ENCODE results near the gene MAPK11. TPM values are rescaled to one million over a fixed set of nuclear protein-coding genes. Genes with fewer than 3 reads are reported as not detected.

MAPK11 gene
- total RNA-seq, 2 donors from 2014 or later = 11.4 to 14.1 TPM

DNA sequence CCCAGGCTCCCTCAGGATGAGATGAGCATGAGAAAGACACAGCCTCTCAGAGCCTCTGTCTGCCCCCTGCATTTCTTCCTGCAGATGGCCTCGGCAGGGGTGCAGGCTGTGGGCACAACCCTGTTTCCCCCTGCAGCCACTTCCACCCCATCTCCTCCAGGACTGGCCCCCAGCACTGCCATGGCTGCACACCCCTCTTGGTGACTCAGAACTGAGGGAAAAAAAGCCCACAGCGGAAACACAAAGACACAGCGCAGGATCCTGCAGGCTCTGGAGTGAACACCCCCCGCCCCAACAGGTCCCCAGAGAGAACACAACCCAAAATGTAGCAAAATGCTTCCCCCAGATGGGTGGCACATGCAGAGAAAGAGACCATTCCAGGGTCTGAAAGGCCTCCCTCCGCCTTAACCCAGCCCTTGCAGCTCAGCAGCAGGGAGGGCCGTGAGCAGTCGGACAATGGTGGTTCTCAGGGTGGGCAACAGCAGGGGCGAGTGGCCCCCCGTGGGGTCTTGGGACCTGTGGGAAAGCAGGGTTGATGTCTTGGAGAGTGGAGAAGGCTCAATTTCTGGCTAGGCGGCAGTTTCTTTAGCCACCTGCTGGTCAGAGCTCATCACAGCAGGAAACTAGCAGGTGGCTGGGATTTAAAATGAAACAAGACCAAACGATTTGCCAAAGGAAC, 33.3 kb downstream of the MAPK11 start:
- H3K4me3 ChIP-seq = no peak overlapping the region
- WGBS = 69% methylated on average over 11 of the region's 11 CpGs
- peaks cover 4% of the 10 kb centered on the region for H3K4me1 ChIP-seq (replicated peaks)
- no peak overlapping the region for H3K27ac ChIP-seq
- H3K36me3 ChIP-seq = peaks cover 0 to 3% of the 10 kb centered on the region in 2 donors
- no peaks in the 10 kb centered on the region for H3K9me3 ChIP-seq
- no peak for DNase-seq (ENCODE audit: low spot score)
- no peak for TF ChIP-seq POLR2AphosphoS5 (IDR thresholded peaks at IDR 0.05)
- TF ChIP-seq, protein P1, sequence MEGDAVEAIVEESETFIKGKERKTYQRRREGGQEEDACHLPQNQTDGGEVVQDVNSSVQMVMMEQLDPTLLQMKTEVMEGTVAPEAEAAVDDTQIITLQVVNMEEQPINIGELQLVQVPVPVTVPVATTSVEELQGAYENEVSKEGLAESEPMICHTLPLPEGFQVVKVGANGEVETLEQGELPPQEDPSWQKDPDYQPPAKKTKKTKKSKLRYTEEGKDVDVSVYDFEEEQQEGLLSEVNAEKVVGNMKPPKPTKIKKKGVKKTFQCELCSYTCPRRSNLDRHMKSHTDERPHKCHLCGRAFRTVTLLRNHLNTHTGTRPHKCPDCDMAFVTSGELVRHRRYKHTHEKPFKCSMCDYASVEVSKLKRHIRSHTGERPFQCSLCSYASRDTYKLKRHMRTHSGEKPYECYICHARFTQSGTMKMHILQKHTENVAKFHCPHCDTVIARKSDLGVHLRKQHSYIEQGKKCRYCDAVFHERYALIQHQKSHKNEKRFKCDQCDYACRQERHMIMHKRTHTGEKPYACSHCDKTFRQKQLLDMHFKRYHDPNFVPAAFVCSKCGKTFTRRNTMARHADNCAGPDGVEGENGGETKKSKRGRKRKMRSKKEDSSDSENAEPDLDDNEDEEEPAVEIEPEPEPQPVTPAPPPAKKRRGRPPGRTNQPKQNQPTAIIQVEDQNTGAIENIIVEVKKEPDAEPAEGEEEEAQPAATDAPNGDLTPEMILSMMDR (IDR thresholded peaks at IDR 0.05) = peak in 1 of 4 experiments; percentile 27
- no peak for TF ChIP-seq POLR2A (IDR thresholded peaks at IDR 0.05)
- no peaks in the 10 kb centered on the region for H3K27me3 ChIP-seq (replicated peaks; ENCODE audit: insufficient read depth)
- intact Hi-C loops (cut with DNase I) = no loop called here

DNA sequence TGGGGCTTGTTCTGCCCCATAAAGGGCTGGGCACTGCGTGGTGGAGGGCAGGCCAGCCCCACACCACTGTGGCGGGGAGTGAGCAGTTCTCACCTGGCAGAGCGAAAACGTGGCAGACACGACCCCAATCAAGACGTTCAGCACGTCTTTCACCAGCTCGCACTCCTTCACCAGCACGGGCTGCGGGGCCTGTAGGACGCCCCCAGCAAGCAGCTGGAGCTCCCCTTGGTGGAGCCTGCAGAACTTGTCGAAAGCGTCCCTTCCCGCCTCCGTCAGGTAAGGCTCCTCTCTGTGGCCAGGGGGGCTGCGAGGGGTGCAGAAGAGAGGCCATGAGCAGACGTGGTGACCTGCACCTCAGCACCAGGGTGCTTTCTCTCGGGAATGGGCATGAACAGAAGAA, 37.0 kb downstream of the MAPK11 start:
- no peaks in the 10 kb centered on the region for H3K9me3 ChIP-seq
- intact Hi-C loops (cut with DNase I) = no loop called here
- TF ChIP-seq, protein P1 (IDR thresholded peaks at IDR 0.05) = no peak
- TF ChIP-seq POLR2AphosphoS5 (IDR thresholded peaks at IDR 0.05) (no peak), POLR2A (IDR thresholded peaks at IDR 0.05) (no peak)
- 90% methylated on average over 18 of the region's 18 CpGs for WGBS
- H3K27ac ChIP-seq = no peak overlapping the region
- no peak for DNase-seq (ENCODE audit: low spot score)
- no peaks in the 10 kb centered on the region for H3K4me1 ChIP-seq (replicated peaks)
- no peak overlapping the region for H3K4me3 ChIP-seq
- no peaks in the 10 kb centered on the region for H3K36me3 ChIP-seq
- H3K27me3 ChIP-seq (replicated peaks; ENCODE audit: insufficient read depth) = no peaks in the 10 kb centered on the region

DNA sequence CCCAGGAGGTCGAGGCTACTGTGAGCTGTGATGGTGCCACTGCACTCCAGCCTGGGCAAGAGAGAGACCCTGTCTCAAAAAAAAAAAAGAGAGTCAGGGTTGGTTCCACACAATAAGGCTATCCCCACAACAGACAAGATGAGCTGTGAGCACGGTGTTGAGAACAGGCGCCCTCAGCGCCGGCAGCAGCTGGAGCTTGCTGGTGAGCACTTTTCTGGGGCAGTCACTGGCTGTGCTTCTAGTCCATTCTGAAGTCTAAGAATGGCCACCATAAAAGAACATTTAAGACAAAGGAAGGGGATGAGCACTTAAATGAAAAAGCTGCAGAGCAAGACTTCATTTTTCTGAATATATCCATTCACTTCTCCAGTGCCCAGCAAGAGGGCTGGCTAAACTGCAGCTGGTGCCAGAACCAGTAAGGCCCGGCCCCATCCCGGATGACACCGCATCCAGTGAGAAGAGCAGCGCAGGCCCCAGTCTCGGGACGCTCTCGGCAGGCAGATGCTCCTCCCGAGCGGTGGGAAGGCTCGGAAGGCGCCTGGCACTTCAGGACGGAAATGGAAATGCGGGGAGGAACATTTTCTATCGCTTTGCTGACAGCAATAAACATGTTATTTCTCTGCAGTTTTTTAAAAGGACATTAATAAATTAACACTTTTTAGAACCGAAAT, 37.6 kb downstream of the MAPK11 start:
- H3K9me3 ChIP-seq = no peaks in the 10 kb centered on the region
- intact Hi-C loops (cut with DNase I) = no loop called here
- DNase-seq (ENCODE audit: low spot score) = no peak
- H3K27me3 ChIP-seq (replicated peaks; ENCODE audit: insufficient read depth) = no peaks in the 10 kb centered on the region
- H3K36me3 ChIP-seq = peaks cover 0 to 3% of the 10 kb centered on the region in 2 donors
- no peak overlapping the region for H3K4me3 ChIP-seq
- 86% methylated on average over 20 of the region's 20 CpGs for WGBS
- no peak overlapping the region for H3K27ac ChIP-seq
- TF ChIP-seq POLR2AphosphoS5 (IDR thresholded peaks at IDR 0.05) (no peak), POLR2A (IDR thresholded peaks at IDR 0.05) (no peak)
- TF ChIP-seq, protein P1 (IDR thresholded peaks at IDR 0.05) = no peak
- no peaks in the 10 kb centered on the region for H3K4me1 ChIP-seq (replicated peaks)

DNA sequence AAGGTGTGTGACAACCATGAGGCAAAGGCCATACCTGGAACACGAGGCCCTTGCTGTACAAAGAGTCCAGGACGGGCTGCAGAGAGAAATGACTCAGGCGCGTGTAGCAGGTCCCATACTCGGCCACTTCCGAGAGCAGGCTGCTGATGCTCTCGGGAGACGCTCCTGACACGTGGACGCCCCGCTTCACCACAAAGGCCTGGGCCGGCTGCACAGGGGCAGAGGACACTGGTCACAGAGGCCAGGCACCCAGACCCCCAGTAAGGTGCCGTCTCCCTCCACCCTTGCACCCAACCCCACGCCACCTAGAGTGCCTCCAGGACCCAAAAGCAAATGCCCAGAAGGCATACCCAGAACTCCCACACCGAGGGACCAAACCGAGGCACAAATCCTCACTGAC, 40.8 kb downstream of the MAPK11 start:
- TF ChIP-seq, protein P1 (IDR thresholded peaks at IDR 0.05) = no peak
- TF ChIP-seq POLR2AphosphoS5 (IDR thresholded peaks at IDR 0.05) (no peak), POLR2A (IDR thresholded peaks at IDR 0.05) (no peak)
- no peak overlapping the region for H3K27ac ChIP-seq
- intact Hi-C loops (cut with DNase I) = no loop called here
- H3K4me3 ChIP-seq = no peak overlapping the region
- no peaks in the 10 kb centered on the region for H3K4me1 ChIP-seq (replicated peaks)
- H3K36me3 ChIP-seq = peaks cover 0 to 9% of the 10 kb centered on the region in 2 donors
- no peaks in the 10 kb centered on the region for H3K27me3 ChIP-seq (replicated peaks; ENCODE audit: insufficient read depth)
- no peaks in the 10 kb centered on the region for H3K9me3 ChIP-seq
- 95% methylated on average over 16 of the region's 16 CpGs for WGBS
- DNase-seq (ENCODE audit: low spot score) = no peak

DNA sequence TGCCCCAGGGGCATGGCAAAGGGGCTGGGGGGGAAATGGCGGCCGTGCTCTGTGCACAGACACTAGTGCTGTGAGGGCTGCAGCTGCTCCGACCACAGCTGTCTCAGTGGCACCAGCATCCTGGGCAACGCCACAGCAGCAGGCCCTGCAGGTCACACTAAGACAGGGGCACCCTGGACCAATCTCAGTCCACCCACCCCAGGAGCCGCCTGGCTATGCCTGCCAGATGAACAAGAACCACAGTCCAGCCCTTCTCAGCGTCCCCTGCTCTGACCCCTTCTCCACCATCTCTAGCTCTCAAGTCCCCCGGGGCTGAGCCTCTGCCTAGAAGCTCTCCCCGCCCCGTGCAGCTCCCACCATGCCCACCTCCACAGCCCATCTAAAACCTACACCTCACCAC, 41.8 kb downstream of the MAPK11 start:
- intact Hi-C loops (cut with DNase I) = no loop called here
- Histone ChIP-seq H3K4me3 (no peak overlapping the region), H3K27me3 (replicated peaks; ENCODE audit: insufficient read depth) (no peaks in the 10 kb centered on the region), H3K27ac (no peak overlapping the region), H3K9me3 (no peaks in the 10 kb centered on the region), H3K4me1 (replicated peaks) (no peaks in the 10 kb centered on the region), H3K36me3 (peaks cover 0 to 16% of the 10 kb centered on the region in 2 donors)
- no peak for TF ChIP-seq POLR2AphosphoS5 (IDR thresholded peaks at IDR 0.05)
- TF ChIP-seq, protein P1 (IDR thresholded peaks at IDR 0.05) = no peak
- no peak for TF ChIP-seq POLR2A (IDR thresholded peaks at IDR 0.05)
- 90% methylated on average over 9 of the region's 9 CpGs for WGBS
- DNase-seq (ENCODE audit: low spot score) = no peak

Data from prostate gland (tissue), 2 donors.